ENCODE measurements around the gene S1PR3.
A peak's percentile ranks its signal among the peaks of the same experiment; 100 is the strongest.

The S1PR3 gene

DNA sequence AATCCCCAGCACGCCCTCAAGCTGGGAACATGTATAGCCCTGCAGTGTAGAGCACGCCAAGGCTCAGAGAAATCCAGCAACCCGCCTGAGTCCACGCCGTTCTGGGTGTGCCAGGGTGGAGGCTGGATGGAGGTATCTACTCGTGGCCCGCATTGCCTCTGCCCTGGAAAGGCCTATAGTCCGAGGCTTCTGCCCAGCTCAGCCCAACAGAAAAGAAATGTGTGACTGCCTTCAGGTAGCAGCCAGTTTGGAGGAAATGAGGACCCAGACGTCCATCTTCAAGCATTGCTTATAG, 18.2 kb downstream of the S1PR3 start:
- H3K27me3 ChIP-seq (ENCODE audit: control insufficient read depth in 1 of 2, insufficient read depth in 2 of 2, low read length in 2 of 2), result no peaks in the 10 kb centered on the region
- no peak overlapping the region for H3K27ac ChIP-seq (ENCODE audit: low read length)
- H3K4me3 ChIP-seq (ENCODE audit: low read length in 2 of 2), result no peak overlapping the region
- H3K36me3 ChIP-seq (ENCODE audit: control insufficient read depth in 2 of 2, insufficient read depth in 2 of 2, low read length in 2 of 2), result peaks cover 5% of the 10 kb centered on the region in 2 donors
- peaks cover 5% of the 10 kb centered on the region for H3K4me1 ChIP-seq (ENCODE audit: control insufficient read depth, insufficient read depth, low read length)
- no peak overlapping the region for H3K9ac ChIP-seq (ENCODE audit: low read length in 2 of 2)
- no peaks in the 10 kb centered on the region for H3K9me3 ChIP-seq (ENCODE audit: control insufficient read depth in 2 of 2, low read length in 2 of 2)

DNA sequence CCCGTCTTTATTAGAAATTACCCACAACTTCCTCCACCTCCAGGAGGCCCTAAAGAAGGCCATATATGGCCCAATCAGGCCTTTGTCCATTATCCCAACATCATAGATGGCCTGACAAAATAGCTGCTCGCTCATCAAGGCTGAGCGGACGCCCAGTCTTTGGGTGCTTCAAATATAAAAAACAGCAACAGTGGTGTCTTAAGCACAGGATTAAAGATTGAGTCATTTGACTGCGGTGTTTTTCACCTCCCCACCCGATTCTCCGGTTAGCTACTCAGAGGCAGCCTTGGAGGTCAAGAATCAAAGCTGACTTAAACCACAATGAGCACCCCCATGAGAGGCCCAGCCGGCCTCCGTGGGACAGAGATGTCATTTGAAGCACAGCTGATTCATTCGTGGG, 18.8 kb downstream of the S1PR3 start:
- Histone ChIP-seq H3K27me3 (ENCODE audit: control insufficient read depth in 1 of 2, insufficient read depth in 2 of 2, low read length in 2 of 2) (no peaks in the 10 kb centered on the region), H3K4me1 (ENCODE audit: control insufficient read depth, insufficient read depth, low read length) (peaks cover 5% of the 10 kb centered on the region), H3K9ac (ENCODE audit: low read length in 2 of 2) (no peak overlapping the region), H3K27ac (ENCODE audit: low read length) (no peak overlapping the region), H3K4me3 (ENCODE audit: low read length in 2 of 2) (no peak overlapping the region), H3K36me3 (ENCODE audit: control insufficient read depth in 2 of 2, insufficient read depth in 2 of 2, low read length in 2 of 2) (peaks cover 3 to 4% of the 10 kb centered on the region in 2 donors), H3K9me3 (ENCODE audit: control insufficient read depth in 2 of 2, low read length in 2 of 2) (no peaks in the 10 kb centered on the region)

DNA sequence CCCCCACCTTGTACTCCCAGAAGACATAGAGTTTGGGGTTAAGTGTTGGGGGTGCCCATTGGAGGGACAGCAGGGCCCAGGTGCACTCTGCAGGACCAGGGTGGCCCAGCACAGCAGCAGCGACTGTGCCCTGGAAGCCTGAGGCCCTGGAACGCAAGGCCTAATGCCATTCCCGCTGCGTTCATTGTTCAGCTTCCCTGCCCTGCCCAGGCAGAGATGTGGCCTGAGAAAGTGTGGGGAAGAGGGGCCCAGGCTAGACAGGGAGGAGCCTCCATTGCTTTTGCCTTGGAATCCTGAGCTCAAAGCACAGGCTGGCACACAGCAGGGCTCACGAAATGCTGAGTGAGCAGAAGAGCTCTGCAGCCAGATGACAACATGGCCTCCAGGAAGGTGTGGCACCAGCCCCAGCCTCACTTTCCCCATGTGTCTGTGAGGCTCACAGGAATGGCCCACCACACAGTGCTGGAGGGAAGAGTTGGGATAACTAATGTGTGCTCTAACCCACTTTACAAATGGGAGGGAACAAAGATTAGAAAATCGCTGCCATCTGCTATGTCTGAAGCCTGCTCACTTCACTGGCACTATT, 19.4 kb downstream of the S1PR3 start:
- Histone ChIP-seq H3K27ac (ENCODE audit: low read length) (no peak overlapping the region), H3K4me1 (ENCODE audit: control insufficient read depth, insufficient read depth, low read length) (peaks cover 5% of the 10 kb centered on the region), H3K9me3 (ENCODE audit: control insufficient read depth in 2 of 2, low read length in 2 of 2) (no peaks in the 10 kb centered on the region), H3K9ac (ENCODE audit: low read length in 2 of 2) (no peak overlapping the region), H3K4me3 (ENCODE audit: low read length in 2 of 2) (no peak overlapping the region), H3K36me3 (ENCODE audit: control insufficient read depth in 2 of 2, insufficient read depth in 2 of 2, low read length in 2 of 2) (peaks cover 0 to 2% of the 10 kb centered on the region in 2 donors), H3K27me3 (ENCODE audit: control insufficient read depth in 1 of 2, insufficient read depth in 2 of 2, low read length in 2 of 2) (no peaks in the 10 kb centered on the region)

DNA sequence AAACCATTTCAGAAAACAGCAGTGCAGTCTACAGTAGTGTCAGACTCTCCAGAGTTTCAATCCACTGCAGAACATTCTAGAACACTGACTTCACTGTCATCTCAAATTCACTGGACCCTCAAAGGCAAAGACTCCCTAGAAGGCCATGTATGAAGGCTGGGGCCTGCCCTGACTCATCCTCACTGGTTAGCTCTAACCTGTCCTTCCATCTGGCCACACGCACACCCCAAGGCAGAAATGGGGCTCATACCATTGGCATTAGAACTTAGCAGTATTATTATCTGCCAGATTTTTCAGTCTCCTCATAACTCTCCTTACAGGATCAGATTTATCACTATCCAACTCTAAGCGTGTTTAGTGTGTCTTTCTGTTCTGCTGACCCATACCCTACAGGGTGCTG, 20.4 kb downstream of the S1PR3 start:
- Histone ChIP-seq H3K4me1 (ENCODE audit: control insufficient read depth, insufficient read depth, low read length) (no peaks in the 10 kb centered on the region), H3K27ac (ENCODE audit: low read length) (no peak overlapping the region), H3K9me3 (ENCODE audit: control insufficient read depth in 2 of 2, low read length in 2 of 2) (no peaks in the 10 kb centered on the region), H3K9ac (ENCODE audit: low read length in 2 of 2) (no peak overlapping the region), H3K36me3 (ENCODE audit: control insufficient read depth in 2 of 2, insufficient read depth in 2 of 2, low read length in 2 of 2) (peaks cover 0 to 2% of the 10 kb centered on the region in 2 donors), H3K4me3 (ENCODE audit: low read length in 2 of 2) (no peak overlapping the region), H3K27me3 (ENCODE audit: control insufficient read depth in 1 of 2, insufficient read depth in 2 of 2, low read length in 2 of 2) (no peaks in the 10 kb centered on the region)

DNA sequence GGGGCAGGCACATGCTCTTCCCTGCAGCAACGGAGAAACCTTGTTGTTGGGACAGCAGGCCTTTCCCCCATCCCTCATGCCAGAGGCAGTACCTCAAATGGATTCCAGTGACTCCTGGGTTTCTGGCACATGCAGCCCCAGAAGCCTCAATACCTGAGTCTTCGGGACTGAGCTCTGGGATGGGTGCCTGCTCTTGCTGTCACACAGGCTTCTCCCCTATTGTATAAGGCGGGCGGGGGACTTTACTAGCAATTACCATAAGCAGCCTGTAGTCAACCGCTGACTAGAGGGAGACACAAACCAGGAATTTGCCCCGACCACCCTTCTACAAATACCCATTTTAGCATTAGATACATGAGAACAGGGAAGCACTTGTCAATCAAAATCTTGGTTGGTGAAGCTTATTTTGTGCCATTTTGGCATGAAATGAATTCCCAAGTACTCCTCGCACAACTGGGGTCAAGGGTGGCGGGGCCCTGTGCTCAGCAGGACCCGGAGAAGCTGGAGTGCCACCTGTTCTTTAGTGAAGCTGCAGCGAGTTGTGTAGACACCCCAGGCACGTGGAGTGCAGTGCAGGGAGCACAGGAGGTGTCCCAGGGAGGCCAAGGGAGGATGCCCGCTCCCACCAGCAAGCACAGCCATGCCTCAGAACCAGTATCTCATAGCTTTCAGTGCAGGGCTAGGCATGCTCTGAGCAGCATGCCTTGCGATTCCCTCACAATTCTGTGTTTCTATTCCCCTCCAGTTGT, 21.2 kb downstream of the S1PR3 start:
- Histone ChIP-seq H3K36me3 (ENCODE audit: control insufficient read depth in 2 of 2, insufficient read depth in 2 of 2, low read length in 2 of 2) (no peaks in the 10 kb centered on the region), H3K27ac (ENCODE audit: low read length) (no peak overlapping the region), H3K4me3 (ENCODE audit: low read length in 2 of 2) (no peak overlapping the region), H3K9me3 (ENCODE audit: control insufficient read depth in 2 of 2, low read length in 2 of 2) (no peaks in the 10 kb centered on the region), H3K27me3 (ENCODE audit: control insufficient read depth in 1 of 2, insufficient read depth in 2 of 2, low read length in 2 of 2) (no peaks in the 10 kb centered on the region), H3K4me1 (ENCODE audit: control insufficient read depth, insufficient read depth, low read length) (no peaks in the 10 kb centered on the region), H3K9ac (ENCODE audit: low read length in 2 of 2) (no peak overlapping the region)

DNA sequence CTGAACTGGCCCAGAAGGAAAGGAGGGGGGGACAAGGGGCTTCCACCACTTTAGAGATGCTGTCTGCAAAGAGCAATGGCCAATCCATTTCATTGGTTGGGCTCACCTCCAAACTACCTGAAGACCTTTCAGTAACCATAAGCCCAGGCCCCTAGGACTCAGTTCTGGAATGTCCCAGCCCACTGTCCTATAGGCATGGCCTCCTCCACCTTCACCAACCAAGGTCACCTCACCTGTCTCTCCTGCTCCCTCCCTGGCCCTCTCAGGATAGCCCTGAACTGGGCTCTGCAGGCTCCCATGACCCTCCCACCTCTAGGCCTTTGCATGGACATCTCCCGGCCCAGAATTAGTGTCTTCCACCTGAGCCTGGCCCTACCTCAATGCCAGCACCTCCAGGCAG, 22.4 kb downstream of the S1PR3 start:
- no peaks in the 10 kb centered on the region for H3K9me3 ChIP-seq (ENCODE audit: control insufficient read depth in 2 of 2, low read length in 2 of 2)
- no peaks in the 10 kb centered on the region for H3K36me3 ChIP-seq (ENCODE audit: control insufficient read depth in 2 of 2, insufficient read depth in 2 of 2, low read length in 2 of 2)
- H3K9ac ChIP-seq (ENCODE audit: low read length in 2 of 2), result no peak overlapping the region
- H3K4me3 ChIP-seq (ENCODE audit: low read length in 2 of 2), result no peak overlapping the region
- no peaks in the 10 kb centered on the region for H3K27me3 ChIP-seq (ENCODE audit: control insufficient read depth in 1 of 2, insufficient read depth in 2 of 2, low read length in 2 of 2)
- no peaks in the 10 kb centered on the region for H3K4me1 ChIP-seq (ENCODE audit: control insufficient read depth, insufficient read depth, low read length)
- no peak overlapping the region for H3K27ac ChIP-seq (ENCODE audit: low read length)

DNA sequence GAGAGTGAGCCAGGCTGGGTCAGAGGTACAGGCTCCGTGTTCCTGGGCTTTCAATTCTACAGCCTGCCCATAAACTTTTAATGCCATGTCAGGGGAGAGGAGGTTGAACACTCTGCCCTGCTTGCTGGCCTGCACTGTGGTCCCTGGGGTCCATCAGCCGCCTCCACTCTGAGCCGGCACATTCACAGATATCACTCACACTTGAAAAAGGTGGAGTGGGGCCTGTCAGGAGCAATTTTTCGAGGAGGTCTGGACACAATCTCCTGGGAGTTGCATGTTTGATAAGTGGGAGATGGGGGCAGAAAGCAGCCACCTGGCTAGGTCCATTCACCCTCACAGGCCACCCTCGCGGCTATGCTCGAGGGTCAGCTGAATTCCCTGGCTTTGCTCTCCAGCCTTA, 22.9 kb downstream of the S1PR3 start:
- no peaks in the 10 kb centered on the region for H3K36me3 ChIP-seq (ENCODE audit: control insufficient read depth in 2 of 2, insufficient read depth in 2 of 2, low read length in 2 of 2)
- no peaks in the 10 kb centered on the region for H3K27me3 ChIP-seq (ENCODE audit: control insufficient read depth in 1 of 2, insufficient read depth in 2 of 2, low read length in 2 of 2)
- H3K4me1 ChIP-seq (ENCODE audit: control insufficient read depth, insufficient read depth, low read length), result no peaks in the 10 kb centered on the region
- H3K9me3 ChIP-seq (ENCODE audit: control insufficient read depth in 2 of 2, low read length in 2 of 2), result no peaks in the 10 kb centered on the region
- H3K27ac ChIP-seq (ENCODE audit: low read length), result no peak overlapping the region
- H3K4me3 ChIP-seq (ENCODE audit: low read length in 2 of 2), result no peak overlapping the region
- no peak overlapping the region for H3K9ac ChIP-seq (ENCODE audit: low read length in 2 of 2)

DNA sequence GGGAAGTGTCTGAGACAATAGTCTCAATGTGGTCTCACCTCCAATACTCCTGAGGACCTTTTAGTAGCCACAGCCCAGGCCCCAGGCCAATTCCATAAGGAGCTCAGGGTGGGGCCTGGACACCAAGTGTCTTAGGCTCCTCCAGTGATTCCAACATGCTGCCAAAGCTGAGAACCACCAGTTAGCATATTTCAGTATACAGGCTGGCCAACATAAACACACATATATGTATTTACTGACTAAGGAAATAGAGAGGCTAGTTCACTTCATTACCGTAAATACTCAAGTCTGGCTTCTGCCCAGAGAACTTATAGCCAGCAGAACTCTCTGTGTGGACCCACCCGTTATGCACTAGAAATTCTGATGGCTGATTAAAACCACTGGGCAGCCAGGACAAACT, 24.1 kb downstream of the S1PR3 start:
- H3K4me3 ChIP-seq (ENCODE audit: low read length in 2 of 2), result no peak overlapping the region
- H3K27me3 ChIP-seq (ENCODE audit: control insufficient read depth in 1 of 2, insufficient read depth in 2 of 2, low read length in 2 of 2), result no peaks in the 10 kb centered on the region
- no peaks in the 10 kb centered on the region for H3K4me1 ChIP-seq (ENCODE audit: control insufficient read depth, insufficient read depth, low read length)
- no peaks in the 10 kb centered on the region for H3K9me3 ChIP-seq (ENCODE audit: control insufficient read depth in 2 of 2, low read length in 2 of 2)
- H3K36me3 ChIP-seq (ENCODE audit: control insufficient read depth in 2 of 2, insufficient read depth in 2 of 2, low read length in 2 of 2), result no peaks in the 10 kb centered on the region
- H3K9ac ChIP-seq (ENCODE audit: low read length in 2 of 2), result no peak overlapping the region
- H3K27ac ChIP-seq (ENCODE audit: low read length), result no peak overlapping the region

DNA sequence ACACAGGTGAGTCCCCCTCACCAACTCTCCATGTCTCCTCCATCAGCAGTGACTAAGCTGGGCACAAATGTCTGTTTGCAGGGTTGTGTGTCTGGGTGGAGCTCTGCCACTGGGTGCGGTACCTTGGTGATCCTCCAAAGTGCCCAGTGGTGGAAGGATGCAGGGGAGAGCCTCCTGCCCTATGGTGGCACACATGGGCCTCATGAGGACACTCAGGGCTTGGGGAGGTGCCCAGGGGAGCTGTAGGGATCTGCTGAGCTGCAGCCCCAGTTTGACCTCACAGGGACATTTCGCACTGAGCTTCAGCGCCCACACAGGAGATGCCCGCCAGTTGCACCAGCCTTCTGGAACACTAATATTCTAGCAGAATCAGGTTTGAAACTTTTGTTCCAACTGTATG, 29.5 kb downstream of the S1PR3 start:
- Histone ChIP-seq H3K9ac (ENCODE audit: low read length in 2 of 2) (no peak overlapping the region), H3K27me3 (ENCODE audit: control insufficient read depth in 1 of 2, insufficient read depth in 2 of 2, low read length in 2 of 2) (no peaks in the 10 kb centered on the region), H3K27ac (ENCODE audit: low read length) (no peak overlapping the region), H3K9me3 (ENCODE audit: control insufficient read depth in 2 of 2, low read length in 2 of 2) (no peaks in the 10 kb centered on the region), H3K4me3 (ENCODE audit: low read length in 2 of 2) (no peak overlapping the region), H3K4me1 (ENCODE audit: control insufficient read depth, insufficient read depth, low read length) (peaks cover 10% of the 10 kb centered on the region), H3K36me3 (ENCODE audit: control insufficient read depth in 2 of 2, insufficient read depth in 2 of 2, low read length in 2 of 2) (no peaks in the 10 kb centered on the region)

DNA sequence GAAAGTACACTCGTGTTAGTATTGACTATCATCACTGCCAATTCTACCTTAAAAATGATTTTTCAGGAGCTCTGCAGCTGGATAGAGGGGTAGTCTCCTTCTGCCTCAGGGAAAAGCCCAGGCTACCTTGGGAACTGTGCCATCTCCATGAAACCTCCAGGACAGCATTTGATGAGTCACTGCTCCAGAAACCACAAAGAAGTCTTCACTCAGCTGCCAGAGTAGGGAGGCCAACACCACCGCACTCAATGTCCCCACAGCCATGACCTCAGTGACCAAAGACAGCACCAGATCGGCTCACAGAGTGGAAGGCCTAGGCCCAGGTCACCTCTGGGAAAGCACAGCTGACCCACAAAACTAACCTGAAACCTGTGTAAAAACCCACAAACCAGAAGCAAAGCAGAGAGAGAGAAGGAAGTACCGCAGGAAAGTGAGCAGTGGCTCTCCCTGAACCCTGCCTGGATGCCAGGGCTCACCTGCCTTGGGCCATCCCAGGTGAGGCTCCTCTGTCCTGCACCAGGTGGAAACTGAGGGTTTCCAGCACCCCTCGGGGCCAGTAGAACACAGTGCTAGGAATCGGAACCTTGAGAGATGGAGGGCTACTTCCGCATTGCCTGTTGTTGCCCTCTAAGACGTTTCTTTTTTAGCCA, 30.0 kb downstream of the S1PR3 start:
- Histone ChIP-seq H3K4me1 (ENCODE audit: control insufficient read depth, insufficient read depth, low read length) (peaks cover 10% of the 10 kb centered on the region), H3K36me3 (ENCODE audit: control insufficient read depth in 2 of 2, insufficient read depth in 2 of 2, low read length in 2 of 2) (no peaks in the 10 kb centered on the region), H3K4me3 (ENCODE audit: low read length in 2 of 2) (no peak overlapping the region), H3K27ac (ENCODE audit: low read length) (peak overlapping the region; percentile 11), H3K27me3 (ENCODE audit: control insufficient read depth in 1 of 2, insufficient read depth in 2 of 2, low read length in 2 of 2) (no peaks in the 10 kb centered on the region), H3K9me3 (ENCODE audit: control insufficient read depth in 2 of 2, low read length in 2 of 2) (no peaks in the 10 kb centered on the region), H3K9ac (ENCODE audit: low read length in 2 of 2) (no peak overlapping the region)
